GM12873 (cell line): ENCODE data around the gene SLC35E4.

ENCODE experiments used
- TF ChIP-seq, protein P1 (sequence below): IDR thresholded peaks from 2 replicates; pipeline ENCODE4 v1.5.1; 2012; ENCODE audit warnings: low read depth, mild to moderate bottlenecking, moderate library complexity, low read length, control low read depth; ENCODE audit not compliant: insufficient read depth; ENCODE audit errors: missing control alignments

Gene SLC35E4

GRCh38 chr22:30635273-30636225, at the start of gene SLC35E4:
TSS of gene SLC35E4 (plus strand) at chr22:30635781. CDS start at chr22:30636451, 670 bp downstream.
- TF ChIP-seq, protein P1, sequence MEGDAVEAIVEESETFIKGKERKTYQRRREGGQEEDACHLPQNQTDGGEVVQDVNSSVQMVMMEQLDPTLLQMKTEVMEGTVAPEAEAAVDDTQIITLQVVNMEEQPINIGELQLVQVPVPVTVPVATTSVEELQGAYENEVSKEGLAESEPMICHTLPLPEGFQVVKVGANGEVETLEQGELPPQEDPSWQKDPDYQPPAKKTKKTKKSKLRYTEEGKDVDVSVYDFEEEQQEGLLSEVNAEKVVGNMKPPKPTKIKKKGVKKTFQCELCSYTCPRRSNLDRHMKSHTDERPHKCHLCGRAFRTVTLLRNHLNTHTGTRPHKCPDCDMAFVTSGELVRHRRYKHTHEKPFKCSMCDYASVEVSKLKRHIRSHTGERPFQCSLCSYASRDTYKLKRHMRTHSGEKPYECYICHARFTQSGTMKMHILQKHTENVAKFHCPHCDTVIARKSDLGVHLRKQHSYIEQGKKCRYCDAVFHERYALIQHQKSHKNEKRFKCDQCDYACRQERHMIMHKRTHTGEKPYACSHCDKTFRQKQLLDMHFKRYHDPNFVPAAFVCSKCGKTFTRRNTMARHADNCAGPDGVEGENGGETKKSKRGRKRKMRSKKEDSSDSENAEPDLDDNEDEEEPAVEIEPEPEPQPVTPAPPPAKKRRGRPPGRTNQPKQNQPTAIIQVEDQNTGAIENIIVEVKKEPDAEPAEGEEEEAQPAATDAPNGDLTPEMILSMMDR: peak; percentile 31

GRCh38 chr22:30586414-30586813, 49.2 kb upstream of the SLC35E4 start:
- TF ChIP-seq, protein P1: no peak

DNA sequence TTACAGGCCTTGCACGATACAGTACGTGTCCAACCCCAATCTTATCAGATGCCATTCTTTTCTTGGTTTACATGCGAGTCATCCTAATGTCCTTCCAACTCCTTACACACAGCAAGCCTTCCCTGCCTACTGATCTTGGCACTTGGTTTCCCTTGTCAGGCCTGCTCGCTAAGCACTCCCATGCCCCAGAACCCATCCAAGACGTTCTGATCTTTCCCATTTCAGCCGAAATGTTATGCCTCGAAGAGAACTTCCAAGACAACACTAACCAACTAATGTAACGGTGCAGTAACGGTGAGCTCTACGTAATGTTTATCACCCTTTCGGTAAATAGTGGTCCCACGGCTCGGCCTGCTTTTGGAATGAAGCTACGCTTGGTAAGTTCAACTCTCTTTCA, 44.4 kb upstream of the SLC35E4 start:
- TF ChIP-seq, protein P1: no peak

GRCh38 chr22:30591588-30592359, 43.8 kb upstream of the SLC35E4 start, which contains the start of gene PES1:
TSS of gene PES1 (minus strand) at chr22:30591910. CDS start at chr22:30591833, 77 bp downstream.
- TF ChIP-seq, protein P1: no peak

DNA sequence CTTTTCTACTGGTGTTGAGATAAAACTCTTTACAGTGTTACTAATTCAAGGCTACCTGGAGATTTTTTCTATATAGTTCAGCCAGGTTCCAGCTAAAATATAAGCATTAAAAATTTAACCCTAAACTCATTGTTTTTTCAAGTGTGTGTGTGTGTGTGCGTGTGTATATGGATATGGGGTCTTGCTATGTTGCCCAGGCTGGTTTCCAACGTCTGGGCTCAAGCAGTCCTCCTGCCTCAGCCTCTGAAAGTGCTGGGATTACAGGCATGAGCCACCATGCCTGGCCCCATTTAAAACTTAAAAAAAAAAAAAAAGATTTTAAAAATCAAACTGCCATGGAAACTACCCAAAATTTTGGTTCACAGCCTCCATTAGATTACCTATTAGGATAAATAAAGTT, 39.4 kb upstream of the SLC35E4 start:
- TF ChIP-seq, protein P1: no peak

GRCh38 chr22:30596886-30597285, 38.7 kb upstream of the SLC35E4 start:
- TF ChIP-seq, protein P1: no peak

DNA sequence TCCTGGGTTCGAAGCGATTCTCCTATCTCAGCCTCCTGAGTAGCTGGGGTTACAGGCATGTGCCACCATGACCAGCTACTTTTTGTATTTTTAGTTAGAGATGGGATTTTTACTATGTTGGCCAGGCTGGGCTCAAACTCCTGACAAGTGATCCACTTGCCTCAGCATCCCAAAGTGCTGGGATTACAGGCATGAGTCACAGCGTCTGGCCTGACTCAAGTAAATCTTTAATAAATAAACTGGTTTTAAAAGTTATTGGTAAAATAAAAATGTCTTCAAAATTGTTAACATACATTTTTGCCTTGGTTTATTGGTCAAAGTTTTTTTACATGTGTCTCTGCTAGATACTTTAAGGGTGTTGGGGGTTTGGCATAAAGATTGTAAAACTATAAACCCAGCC, 36.6 kb upstream of the SLC35E4 start:
- TF ChIP-seq, protein P1: no peak
